GM23338 (cell line): ENCODE results near the gene COIL.

ENCODE experiments used
- CREB1 ChIP-seq: fragments of 250-450 bp; sonication (Bioruptor Pico); IDR thresholded peaks from 2 replicates; pipeline ENCODE4 v1.5.0; 2020; ENCODE audit warnings: low read depth, mild to moderate bottlenecking, moderate library complexity
- EZH2 ChIP-seq: fragments of 200-600 bp; sonication (generic); IDR thresholded peaks from one replicate; pipeline ENCODE4 v1.8.0; 2017; ENCODE audit warnings: antibody characterized with exemption, mild to moderate bottlenecking, low read depth; ENCODE audit not compliant: unreplicated experiment
- EZH2phosphoT487 ChIP-seq: fragments of 200-600 bp; sonication (generic); IDR thresholded peaks from one replicate; pipeline ENCODE4 v1.8.1; 2018; ENCODE audit warnings: antibody characterized with exemption; ENCODE audit not compliant: unreplicated experiment
- NANOG ChIP-seq: IDR thresholded peaks from 2 replicates; pipeline ENCODE4 v1.6.1; 2016; ENCODE audit warnings: antibody characterized with exemption, borderline replicate concordance
- ZNF114 ChIP-seq: fragments of 250-450 bp; sonication (Bioruptor Pico); IDR thresholded peaks from 2 replicates; pipeline ENCODE4 v1.5.0; 2020; ENCODE audit warnings: mild to moderate bottlenecking, moderate library complexity
- ZNF462 ChIP-seq: fragments of 250-450 bp; sonication (Bioruptor Pico); IDR thresholded peaks from 2 replicates; pipeline ENCODE4 v1.5.0; 2020; ENCODE audit warnings: mild to moderate bottlenecking, moderate library complexity
- TF ChIP-seq, protein P1 (sequence below), 2 experiments: fragments of 200-600 bp in 1 of 2; sonication (generic) in 1 of 2; conservative IDR thresholded peaks; 2 replicates each; pipeline versions ENCODE4 v1.5.1 to v1.6.1; 2016 to 2017; ENCODE audit warnings: antibody characterized with exemption in 2 of 2, low read depth in 2 of 2, mild to moderate bottlenecking in 2 of 2, moderate library complexity in 1 of 2
- TF ChIP-seq, protein P2 (sequence below): IDR thresholded peaks from one replicate; pipeline ENCODE4 v1.6.1; 2018; ENCODE audit warnings: antibody characterized with exemption; ENCODE audit not compliant: unreplicated experiment

GRCh38 chr17:56943505-56944125 is 17.2 kb downstream of the COIL start:
- TF ChIP-seq, protein P1, sequence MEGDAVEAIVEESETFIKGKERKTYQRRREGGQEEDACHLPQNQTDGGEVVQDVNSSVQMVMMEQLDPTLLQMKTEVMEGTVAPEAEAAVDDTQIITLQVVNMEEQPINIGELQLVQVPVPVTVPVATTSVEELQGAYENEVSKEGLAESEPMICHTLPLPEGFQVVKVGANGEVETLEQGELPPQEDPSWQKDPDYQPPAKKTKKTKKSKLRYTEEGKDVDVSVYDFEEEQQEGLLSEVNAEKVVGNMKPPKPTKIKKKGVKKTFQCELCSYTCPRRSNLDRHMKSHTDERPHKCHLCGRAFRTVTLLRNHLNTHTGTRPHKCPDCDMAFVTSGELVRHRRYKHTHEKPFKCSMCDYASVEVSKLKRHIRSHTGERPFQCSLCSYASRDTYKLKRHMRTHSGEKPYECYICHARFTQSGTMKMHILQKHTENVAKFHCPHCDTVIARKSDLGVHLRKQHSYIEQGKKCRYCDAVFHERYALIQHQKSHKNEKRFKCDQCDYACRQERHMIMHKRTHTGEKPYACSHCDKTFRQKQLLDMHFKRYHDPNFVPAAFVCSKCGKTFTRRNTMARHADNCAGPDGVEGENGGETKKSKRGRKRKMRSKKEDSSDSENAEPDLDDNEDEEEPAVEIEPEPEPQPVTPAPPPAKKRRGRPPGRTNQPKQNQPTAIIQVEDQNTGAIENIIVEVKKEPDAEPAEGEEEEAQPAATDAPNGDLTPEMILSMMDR (conservative IDR thresholded peaks at IDR 0.05; ENCODE audit: low read depth in 2 of 2) = no peak
- TF ChIP-seq, protein P2, sequence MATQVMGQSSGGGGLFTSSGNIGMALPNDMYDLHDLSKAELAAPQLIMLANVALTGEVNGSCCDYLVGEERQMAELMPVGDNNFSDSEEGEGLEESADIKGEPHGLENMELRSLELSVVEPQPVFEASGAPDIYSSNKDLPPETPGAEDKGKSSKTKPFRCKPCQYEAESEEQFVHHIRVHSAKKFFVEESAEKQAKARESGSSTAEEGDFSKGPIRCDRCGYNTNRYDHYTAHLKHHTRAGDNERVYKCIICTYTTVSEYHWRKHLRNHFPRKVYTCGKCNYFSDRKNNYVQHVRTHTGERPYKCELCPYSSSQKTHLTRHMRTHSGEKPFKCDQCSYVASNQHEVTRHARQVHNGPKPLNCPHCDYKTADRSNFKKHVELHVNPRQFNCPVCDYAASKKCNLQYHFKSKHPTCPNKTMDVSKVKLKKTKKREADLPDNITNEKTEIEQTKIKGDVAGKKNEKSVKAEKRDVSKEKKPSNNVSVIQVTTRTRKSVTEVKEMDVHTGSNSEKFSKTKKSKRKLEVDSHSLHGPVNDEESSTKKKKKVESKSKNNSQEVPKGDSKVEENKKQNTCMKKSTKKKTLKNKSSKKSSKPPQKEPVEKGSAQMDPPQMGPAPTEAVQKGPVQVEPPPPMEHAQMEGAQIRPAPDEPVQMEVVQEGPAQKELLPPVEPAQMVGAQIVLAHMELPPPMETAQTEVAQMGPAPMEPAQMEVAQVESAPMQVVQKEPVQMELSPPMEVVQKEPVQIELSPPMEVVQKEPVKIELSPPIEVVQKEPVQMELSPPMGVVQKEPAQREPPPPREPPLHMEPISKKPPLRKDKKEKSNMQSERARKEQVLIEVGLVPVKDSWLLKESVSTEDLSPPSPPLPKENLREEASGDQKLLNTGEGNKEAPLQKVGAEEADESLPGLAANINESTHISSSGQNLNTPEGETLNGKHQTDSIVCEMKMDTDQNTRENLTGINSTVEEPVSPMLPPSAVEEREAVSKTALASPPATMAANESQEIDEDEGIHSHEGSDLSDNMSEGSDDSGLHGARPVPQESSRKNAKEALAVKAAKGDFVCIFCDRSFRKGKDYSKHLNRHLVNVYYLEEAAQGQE = no peak
- TF ChIP-seq EZH2phosphoT487 (no peak), EZH2 (no peak), ZNF114 (no peak), ZNF462 (CRISPR knock-in tag) (no peak), CREB1 (CRISPR knock-in tag) (no peak), NANOG (no peak)
